HG03139 (cell line): ENCODE measurements around the gene ZNF219.

Experiments used
- ATAC-seq: cut with Tn5 transposase; IDR thresholded peaks from one replicate; pipeline ENCODE4 v1.9.1; 2021; ENCODE audit not compliant: unreplicated experiment

Gene ZNF219

GRCh38 chr14:21102521-21103410 lies 4.3 kb upstream of the ZNF219 start:
- no peak for ATAC-seq

DNA sequence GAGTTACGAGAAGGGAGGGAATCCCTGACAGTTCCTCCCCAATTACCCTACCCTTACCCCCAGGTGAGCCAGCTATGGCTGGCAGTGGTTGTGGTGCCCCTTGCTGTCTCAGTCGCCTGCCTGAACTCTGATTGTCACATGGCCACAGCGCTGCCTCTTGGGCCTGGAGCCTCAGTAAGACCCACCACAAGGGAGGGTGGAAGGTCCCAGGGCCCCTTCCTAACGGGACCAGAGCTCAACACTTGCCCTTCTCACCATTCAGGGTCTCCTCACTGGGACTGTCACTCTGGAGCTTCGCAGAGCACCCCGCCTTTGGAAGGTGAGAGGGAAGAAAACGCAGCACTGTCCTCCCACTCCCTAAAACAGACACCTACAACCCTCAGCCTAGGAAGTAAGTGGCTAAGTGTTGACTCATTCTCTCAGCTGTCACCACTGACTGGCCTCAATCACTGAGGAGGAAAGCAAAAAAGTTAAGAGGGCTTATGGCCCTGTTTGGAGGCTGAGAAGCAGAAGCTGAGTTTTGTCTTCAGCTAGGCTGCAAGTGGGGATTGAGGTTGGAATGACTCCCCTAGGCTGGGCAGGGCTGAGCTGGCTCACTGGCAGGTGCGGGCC lies 3.5 kb upstream of the ZNF219 start:
- no peak for ATAC-seq

- ATAC-seq, result no peak
Measured at GRCh38 chr14:21100931-21101330, 2.5 kb upstream of the ZNF219 start, which contains the start of gene TMEM253. Gene TMEM253, plus strand, starts transcription at chr14:21101066. Its CDS starts 278 bp downstream, at chr14:21101344.

GRCh38 chr14:21099596-21099985 lies 1.1 kb upstream of the ZNF219 start:
- no peak for ATAC-seq

- ATAC-seq, result no peak
Measured at GRCh38 chr14:21098892-21099595, 589 bp upstream of the ZNF219 start.

DNA sequence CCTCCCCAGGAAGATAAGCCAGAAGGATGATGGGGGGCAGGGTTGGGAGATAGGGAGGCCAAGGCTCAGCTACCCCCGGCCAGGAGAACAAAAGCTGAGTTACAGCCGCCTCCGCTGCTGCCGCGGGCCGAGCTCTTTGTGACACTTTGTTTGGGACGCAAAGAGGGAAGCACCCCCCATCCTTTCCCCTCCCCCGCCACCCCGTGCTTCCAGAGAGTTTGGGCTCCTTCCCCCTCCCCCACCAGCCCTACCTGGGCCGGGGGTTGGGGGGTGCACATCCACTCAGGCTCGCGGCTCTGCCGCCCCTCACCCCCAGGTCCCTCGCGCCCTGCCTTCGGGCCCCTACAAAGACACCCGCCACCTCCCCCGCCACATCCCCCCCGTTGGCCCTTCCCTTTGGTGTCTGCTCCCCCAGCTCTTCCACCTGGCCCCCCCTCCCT lies 799 bp downstream of the ZNF219 start:
- ATAC-seq, result no peak

GRCh38 chr14:21096978-21097635 lies 1.3 kb downstream of the ZNF219 start:
- no peak for ATAC-seq

GRCh38 chr14:21096438-21096837 lies 2.0 kb downstream of the ZNF219 start:
- no peak for ATAC-seq

DNA sequence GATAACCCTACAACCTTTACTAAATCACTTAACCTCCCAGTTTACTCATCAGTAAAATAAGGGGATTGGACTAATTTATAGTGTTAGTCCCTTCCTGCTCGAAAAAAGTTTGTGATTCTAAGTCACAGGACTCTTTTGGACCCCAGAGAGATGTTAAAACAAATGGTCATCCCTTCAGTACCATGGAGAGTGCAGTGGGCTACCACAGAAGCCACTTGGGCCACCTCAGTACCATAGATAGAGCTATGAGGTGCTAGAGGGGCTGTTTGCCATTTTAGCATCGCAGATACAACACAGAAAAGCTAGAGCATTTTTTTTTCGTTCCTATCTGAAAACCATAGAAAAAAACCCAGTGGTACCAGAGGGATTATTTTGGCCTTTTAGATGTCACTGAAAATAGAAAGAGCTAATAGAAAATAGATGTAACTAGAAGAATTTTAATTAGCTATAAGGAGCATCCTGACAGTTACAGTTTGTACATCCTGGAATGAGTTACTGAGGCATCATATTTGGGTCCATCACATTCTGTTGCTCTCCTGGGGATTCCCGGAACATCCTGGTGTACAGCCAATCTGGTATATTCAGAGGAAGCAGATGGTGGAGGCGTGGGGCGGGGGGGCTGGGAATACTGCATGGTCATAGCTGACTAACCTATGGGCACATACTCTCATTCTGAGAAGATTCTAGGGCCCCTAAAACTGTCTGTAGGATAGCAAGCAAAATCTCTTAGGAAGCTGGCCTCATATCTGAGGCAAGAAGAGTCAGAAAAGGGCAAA lies 2.8 kb downstream of the ZNF219 start:
- ATAC-seq, result no peak

DNA sequence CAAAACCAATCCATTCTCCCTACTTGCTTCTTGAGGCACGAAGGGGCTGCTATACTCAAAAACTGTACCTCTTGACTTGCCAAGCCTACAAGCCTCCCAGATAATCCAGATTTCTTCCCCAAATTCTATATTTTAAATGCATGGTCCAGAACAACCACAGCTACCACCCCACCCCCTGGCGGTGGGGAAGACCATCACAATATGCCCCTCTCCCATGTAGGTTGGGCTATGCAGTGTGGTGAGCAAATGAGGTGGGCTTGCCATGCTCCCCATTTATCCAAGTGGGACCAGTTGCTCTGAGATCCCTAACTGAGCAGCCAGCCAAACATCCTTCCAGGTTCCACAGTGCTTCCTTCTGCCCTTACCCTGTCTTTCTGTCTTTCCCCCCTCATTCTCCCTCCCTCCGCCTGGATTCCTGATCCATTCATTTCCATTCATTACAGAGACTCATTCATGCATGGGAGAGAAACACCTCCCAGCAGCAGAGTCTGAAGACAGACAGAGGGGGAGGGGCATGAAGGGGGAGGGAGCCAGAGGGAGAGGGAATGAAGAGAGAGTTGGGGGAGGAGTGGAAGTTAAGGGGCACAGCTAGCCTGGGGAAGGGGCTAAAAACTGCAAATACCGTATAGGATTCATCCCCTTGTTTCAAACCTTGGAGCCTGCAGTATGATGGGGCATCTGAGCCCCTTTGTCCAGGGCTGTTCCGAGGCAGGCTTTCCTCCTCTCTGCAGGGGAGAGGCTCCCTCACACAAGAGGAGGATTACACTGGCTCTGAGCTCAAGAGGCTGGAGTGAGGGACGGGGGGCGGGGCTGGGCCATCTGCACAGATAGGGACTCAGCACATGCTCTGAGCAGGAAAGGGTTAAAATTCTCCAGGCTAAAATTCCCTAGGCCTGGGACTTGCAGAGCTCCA lies 4.4 kb downstream of the ZNF219 start:
- no peak for ATAC-seq

DNA sequence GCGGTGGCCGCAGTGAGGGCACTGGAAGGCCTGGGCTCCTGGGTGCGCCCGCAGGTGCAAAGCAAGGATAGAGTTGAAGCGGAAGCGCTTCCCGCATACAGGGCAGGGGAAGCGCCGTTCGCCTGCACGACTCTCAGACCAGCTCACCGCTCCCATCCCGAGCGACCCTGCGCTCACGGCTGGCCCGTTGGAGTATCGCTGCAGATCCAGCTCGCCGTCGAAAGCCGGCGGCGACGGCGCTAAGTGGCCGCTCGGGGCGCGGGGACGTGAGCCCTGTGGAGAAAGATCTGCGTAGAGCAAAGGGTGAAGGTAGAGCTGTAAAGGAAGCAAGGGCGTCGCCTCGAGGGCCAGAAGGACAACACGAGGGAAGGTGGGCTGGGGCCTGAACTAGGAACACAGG lies 5.4 kb downstream of the ZNF219 start:
- ATAC-seq, result no peak

DNA sequence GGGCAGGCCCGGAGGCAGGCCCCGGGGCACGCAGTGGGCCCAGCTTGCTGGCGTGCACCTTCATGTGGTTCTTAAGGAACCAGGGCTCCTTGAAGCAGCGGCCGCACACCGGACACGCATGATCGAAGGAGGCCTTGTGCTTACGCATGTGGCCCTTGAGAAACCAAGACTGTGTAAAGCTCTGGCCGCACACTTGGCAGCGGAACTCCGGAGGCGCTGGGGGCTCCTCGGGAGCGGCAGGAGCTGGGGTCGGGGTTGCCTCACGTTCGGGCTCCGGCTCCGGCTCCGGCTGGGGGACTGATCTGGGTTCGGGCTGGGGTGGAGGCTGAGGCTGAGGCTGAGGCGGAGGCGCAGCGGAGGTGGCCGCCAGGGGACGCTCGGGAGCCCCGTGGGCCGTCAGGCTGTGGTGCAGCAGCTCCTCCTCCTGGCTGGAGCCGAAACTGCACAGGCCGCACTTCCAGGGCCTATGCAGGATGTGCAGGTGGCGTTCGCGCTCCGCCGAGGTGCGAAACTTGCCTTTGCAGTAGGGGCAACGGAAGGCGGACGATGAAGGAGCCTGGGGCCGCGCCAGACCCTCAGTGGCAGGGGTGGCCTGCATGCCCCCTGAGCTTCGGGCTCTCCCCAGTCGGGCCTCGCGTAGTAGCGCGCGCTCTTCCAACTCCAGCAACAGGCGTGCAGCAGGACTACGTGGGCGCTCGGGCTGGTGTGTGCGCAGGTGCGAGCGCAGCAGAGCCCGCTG lies 6.0 kb downstream of the ZNF219 start:
- no peak for ATAC-seq

GRCh38 chr14:21091821-21092272 lies 6.6 kb downstream of the ZNF219 start:
- no peak for ATAC-seq

- ATAC-seq, result no peak
Measured at GRCh38 chr14:21090940-21091663, 7.4 kb downstream of the ZNF219 start.

DNA sequence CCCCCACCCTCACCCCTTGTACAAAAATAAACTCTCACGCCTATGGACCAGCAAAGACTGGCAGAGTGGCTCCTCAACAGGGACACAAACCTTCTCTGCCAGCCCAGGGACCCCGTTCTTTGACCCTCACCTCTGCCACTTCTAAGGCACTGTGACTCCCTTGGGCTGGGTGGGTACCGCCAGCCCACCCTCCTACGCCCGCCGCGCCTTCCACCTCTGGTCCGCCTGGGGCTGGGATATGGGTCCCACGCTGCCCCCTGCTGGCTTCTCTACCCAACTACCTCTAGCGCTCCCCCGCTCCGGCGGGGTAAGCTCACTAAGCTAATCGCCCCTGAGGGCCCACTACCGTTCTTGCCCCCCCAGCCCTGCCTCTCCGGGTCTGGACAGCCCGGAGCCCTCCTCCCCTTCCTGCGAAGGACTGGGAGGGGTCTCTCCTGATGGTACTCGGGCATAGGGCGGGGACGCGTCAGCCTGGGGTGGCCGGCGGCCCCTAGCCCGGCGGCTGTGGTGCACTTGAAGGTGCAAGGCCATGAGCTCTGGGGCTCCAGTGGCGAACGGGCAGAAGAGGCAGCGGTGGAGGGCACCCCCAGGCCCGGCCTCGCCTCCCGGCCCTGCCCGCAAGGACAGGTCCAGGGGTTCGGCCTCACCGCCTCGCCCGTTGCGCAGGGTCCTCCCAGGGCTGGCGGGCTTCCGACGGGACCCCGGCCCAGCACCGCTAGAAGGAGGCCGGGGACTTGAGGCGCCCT lies 8.1 kb downstream of the ZNF219 start:
- ATAC-seq, result no peak

GRCh38 chr14:21089877-21090193 lies 8.6 kb downstream of the ZNF219 start:
- no peak for ATAC-seq

GRCh38 chr14:21089271-21089670 lies 9.2 kb downstream of the ZNF219 start:
- ATAC-seq, result no peak
